ENCODE data around the gene MINDY4B.

DNA sequence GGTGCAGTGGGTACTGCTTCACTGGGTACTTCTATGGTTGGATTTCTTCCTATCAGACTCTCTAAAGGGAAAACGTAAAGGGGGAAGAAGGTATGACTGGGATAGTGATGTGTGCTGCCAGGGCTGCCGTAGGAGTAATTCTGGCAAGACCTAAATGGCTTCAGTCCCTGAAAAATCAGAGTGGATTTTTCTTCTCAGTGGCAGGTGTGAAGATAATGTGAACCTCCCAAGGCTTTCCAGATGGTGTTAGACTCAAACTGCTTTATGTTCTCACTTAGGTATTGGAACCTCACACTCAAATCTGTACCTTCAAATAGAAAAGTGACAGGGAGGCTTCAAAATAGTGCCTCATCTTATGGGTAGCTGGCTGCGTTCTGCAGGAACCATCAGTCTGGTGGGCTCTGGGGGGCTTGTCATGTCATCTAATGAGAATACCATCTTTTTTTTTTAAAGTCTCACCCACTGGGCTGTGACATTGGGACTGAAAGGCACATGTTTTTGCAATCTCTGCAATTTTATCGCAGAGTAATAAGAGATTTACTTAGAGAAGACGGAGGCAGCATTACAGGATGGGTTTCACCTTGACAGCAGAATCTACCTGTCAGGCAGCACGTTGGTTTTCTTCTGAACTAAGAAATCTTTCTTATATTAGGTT lies 28.5 kb downstream of the MINDY4B start:
- no peak for TF ChIP-seq IKZF3 (tag by site-specific recombination; IDR thresholded peaks at IDR 0.05)
- no peak for TF ChIP-seq ZBTB7A (tag by site-specific recombination; IDR thresholded peaks at IDR 0.05; ENCODE audit: low read depth)
- no peak for TF ChIP-seq ZNF121 (tag by site-specific recombination; IDR thresholded peaks at IDR 0.05)
- TF ChIP-seq, protein P1, sequence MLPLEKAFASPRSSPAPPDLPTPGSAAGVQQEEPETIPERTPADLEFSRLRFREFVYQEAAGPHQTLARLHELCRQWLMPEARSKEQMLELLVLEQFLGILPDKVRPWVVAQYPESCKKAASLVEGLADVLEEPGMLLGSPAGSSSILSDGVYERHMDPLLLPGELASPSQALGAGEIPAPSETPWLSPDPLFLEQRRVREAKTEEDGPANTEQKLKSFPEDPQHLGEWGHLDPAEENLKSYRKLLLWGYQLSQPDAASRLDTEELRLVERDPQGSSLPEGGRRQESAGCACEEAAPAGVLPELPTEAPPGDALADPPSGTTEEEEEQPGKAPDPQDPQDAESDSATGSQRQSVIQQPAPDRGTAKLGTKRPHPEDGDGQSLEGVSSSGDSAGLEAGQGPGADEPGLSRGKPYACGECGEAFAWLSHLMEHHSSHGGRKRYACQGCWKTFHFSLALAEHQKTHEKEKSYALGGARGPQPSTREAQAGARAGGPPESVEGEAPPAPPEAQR (tag by site-specific recombination; IDR thresholded peaks at IDR 0.05) = no peak
- no peak for TF ChIP-seq ZNF274 (IDR thresholded peaks at IDR 0.05; ENCODE audit: low read length)
- TF ChIP-seq ZNF274 (tag by site-specific recombination; IDR thresholded peaks at IDR 0.05; ENCODE audit: borderline replicate concordance) = no peak
- TF ChIP-seq, protein P2, sequence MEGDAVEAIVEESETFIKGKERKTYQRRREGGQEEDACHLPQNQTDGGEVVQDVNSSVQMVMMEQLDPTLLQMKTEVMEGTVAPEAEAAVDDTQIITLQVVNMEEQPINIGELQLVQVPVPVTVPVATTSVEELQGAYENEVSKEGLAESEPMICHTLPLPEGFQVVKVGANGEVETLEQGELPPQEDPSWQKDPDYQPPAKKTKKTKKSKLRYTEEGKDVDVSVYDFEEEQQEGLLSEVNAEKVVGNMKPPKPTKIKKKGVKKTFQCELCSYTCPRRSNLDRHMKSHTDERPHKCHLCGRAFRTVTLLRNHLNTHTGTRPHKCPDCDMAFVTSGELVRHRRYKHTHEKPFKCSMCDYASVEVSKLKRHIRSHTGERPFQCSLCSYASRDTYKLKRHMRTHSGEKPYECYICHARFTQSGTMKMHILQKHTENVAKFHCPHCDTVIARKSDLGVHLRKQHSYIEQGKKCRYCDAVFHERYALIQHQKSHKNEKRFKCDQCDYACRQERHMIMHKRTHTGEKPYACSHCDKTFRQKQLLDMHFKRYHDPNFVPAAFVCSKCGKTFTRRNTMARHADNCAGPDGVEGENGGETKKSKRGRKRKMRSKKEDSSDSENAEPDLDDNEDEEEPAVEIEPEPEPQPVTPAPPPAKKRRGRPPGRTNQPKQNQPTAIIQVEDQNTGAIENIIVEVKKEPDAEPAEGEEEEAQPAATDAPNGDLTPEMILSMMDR (tag by site-specific recombination; IDR thresholded peaks at IDR 0.05) = no peak
- no peak for TF ChIP-seq OSR2 (tag by site-specific recombination; IDR thresholded peaks at IDR 0.05)
- TF ChIP-seq, protein P3, sequence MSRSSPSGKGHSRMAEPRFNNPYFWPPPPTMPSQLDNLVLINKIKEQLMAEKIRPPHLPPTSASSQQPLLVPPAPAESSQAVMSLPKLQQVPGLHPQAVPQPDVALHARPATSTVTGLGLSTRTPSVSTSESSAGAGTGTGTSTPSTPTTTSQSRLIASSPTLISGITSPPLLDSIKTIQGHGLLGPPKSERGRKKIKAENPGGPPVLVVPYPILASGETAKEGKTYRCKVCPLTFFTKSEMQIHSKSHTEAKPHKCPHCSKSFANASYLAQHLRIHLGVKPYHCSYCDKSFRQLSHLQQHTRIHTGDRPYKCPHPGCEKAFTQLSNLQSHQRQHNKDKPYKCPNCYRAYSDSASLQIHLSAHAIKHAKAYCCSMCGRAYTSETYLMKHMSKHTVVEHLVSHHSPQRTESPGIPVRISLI (tag by site-specific recombination; IDR thresholded peaks at IDR 0.05) = no peak
- TF ChIP-seq RBAK (tag by site-specific recombination; IDR thresholded peaks at IDR 0.05) = no peak
- TF ChIP-seq, protein P4, sequence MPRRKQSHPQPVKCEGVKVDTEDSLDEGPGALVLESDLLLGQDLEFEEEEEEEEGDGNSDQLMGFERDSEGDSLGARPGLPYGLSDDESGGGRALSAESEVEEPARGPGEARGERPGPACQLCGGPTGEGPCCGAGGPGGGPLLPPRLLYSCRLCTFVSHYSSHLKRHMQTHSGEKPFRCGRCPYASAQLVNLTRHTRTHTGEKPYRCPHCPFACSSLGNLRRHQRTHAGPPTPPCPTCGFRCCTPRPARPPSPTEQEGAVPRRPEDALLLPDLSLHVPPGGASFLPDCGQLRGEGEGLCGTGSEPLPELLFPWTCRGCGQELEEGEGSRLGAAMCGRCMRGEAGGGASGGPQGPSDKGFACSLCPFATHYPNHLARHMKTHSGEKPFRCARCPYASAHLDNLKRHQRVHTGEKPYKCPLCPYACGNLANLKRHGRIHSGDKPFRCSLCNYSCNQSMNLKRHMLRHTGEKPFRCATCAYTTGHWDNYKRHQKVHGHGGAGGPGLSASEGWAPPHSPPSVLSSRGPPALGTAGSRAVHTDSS (tag by site-specific recombination; IDR thresholded peaks at IDR 0.05) = no peak
- TF ChIP-seq, protein P5, sequence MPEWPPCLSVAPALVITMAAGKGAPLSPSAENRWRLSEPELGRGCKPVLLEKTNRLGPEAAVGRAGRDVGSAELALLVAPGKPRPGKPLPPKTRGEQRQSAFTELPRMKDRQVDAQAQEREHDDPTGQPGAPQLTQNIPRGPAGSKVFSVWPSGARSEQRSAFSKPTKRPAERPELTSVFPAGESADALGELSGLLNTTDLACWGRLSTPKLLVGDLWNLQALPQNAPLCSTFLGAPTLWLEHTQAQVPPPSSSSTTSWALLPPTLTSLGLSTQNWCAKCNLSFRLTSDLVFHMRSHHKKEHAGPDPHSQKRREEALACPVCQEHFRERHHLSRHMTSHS (tag by site-specific recombination; IDR thresholded peaks at IDR 0.05) = no peak
